H1 (cell line): ENCODE measurements around the gene FBXW8. TPM values are rescaled to one million over a fixed set of nuclear protein-coding genes. Genes with fewer than 3 reads are reported as not detected.

ENCODE experiments used
- CTCF ChIA-PET: fragments of 300-600 bp; sonication (Branson Sonifier 250); formaldehyde crosslinking; loops from one replicate; lab custom pipeline; 2021; ENCODE audit not compliant: partially characterized antibody; lab: Charles Lee
- POLR2A ChIA-PET: fragments of 300-600 bp; sonication (Branson Sonifier 250); formaldehyde crosslinking; loops from one replicate; lab custom pipeline; 2021; ENCODE audit warnings: inconsistent platforms; ENCODE audit not compliant: partially characterized antibody; lab: Charles Lee
- DNase-seq, 2 experiments: peaks; one replicate each; pipeline versions ENCODE4 v3.0.0 to v3.0.0-alpha.2; 2010 to 2022; ENCODE audit warnings: low spot score in 2 of 2, low read depth in 1 of 2, mixed read lengths in 1 of 2
- FAIRE-seq: peaks from 2 replicates; lab custom pipeline; 2011; peaks lifted over from hg19 to GRCh38; lab: Jason Lieb, UNC
- H2AFZ ChIP-seq: 2 replicates; pipeline ENCODE4 v1.8.1; 2012; ENCODE audit warnings: low read length, inconsistent platforms
- H2AK5ac ChIP-seq: 2 replicates; pipeline ENCODE4 v1.6.1; 2013; ENCODE audit warnings: low read depth, low read length
- H2BK120ac ChIP-seq: replicated peaks from 2 replicates; pipeline ENCODE3; 2013; ENCODE audit warnings: low read depth, low read length, inconsistent platforms
- H2BK12ac ChIP-seq: 2 replicates; pipeline ENCODE4 v1.6.1; 2013; ENCODE audit warnings: low read depth, low read length
- H2BK15ac ChIP-seq: 2 replicates; pipeline ENCODE4 v1.6.1; 2013; ENCODE audit warnings: low read length
- H2BK20ac ChIP-seq: 2 replicates; pipeline ENCODE4 v1.6.1; 2013; ENCODE audit warnings: low read length
- H2BK5ac ChIP-seq: 2 replicates; pipeline ENCODE4 v1.6.1; 2013; ENCODE audit warnings: low read depth, low read length
- H3K14ac ChIP-seq: 2 replicates; pipeline ENCODE4 v1.6.1; 2013; ENCODE audit warnings: inconsistent platforms; ENCODE audit not compliant: insufficient read length
- H3K18ac ChIP-seq: 2 replicates; pipeline ENCODE4 v1.6.1; 2013; ENCODE audit warnings: low read length; ENCODE audit errors: extremely low read depth
- H3K23ac ChIP-seq: 2 replicates; pipeline ENCODE4 v1.6.1; 2013; ENCODE audit warnings: inconsistent platforms; ENCODE audit not compliant: insufficient read length
- H3K23me2 ChIP-seq: 2 replicates; pipeline ENCODE4 v1.6.1; 2013; ENCODE audit warnings: low read depth, low read length
- H3K27ac ChIP-seq: 2 replicates; pipeline ENCODE4 v1.6.1; 2011; ENCODE audit warnings: low read depth, low read length, inconsistent platforms
- H3K27me3 ChIP-seq, 4 experiments: replicated peaks in 1 of 4; 1 replicate in 1 of 4; 2 replicates in 3 of 4; pipeline versions ENCODE4 v1.6.1 to v1.8.1; 2011 to 2013; ENCODE audit warnings: low read length in 3 of 4, mild to moderate bottlenecking in 3 of 4, inconsistent platforms in 2 of 4, mixed read lengths in 2 of 4, moderate library complexity in 1 of 4; ENCODE audit not compliant: control insufficient read depth in 3 of 4, insufficient read depth in 3 of 4; ENCODE audit errors: extremely low read depth in 1 of 4
- H3K36me3 ChIP-seq, 4 experiments: 2 replicates each; pipeline versions ENCODE4 v1.6.1 to v1.8.1; 2011 to 2013; ENCODE audit warnings: mild to moderate bottlenecking in 4 of 4, low read length in 3 of 4, moderate library complexity in 2 of 4, control low read depth in 1 of 4, inconsistent platforms in 1 of 4; ENCODE audit not compliant: insufficient read depth in 4 of 4, control insufficient read depth in 2 of 4
- H3K4ac ChIP-seq: replicated peaks from 2 replicates; pipeline ENCODE3; 2013; ENCODE audit warnings: low read length, low read depth, mixed read lengths, inconsistent platforms; ENCODE audit not compliant: insufficient read length
- H3K4me1 ChIP-seq, 4 experiments: replicated peaks in 1 of 4; 1 replicate in 1 of 4; 2 replicates in 3 of 4; pipeline versions ENCODE4 v1.6.1 to v1.8.1; 2011 to 2013; ENCODE audit warnings: low read length in 3 of 4, inconsistent platforms in 2 of 4, mixed read lengths in 1 of 4; ENCODE audit not compliant: insufficient read depth in 4 of 4, control insufficient read depth in 3 of 4
- H3K4me2 ChIP-seq, 2 experiments: 2 replicates each; pipeline versions ENCODE4 v1.6.1 to v1.8.1; 2011 to 2013; ENCODE audit warnings: low read depth in 2 of 2, low read length in 2 of 2, control low read depth in 1 of 2, inconsistent platforms in 1 of 2, mild to moderate bottlenecking in 1 of 2; ENCODE audit not compliant: insufficient read depth in 1 of 2
- H3K4me3 ChIP-seq, 4 experiments: fragments of 200-600, 300-600 bp in 1 of 4; sonication (generic), shearing (Covaris generic), sonication (Bioruptor Twin) in 1 of 4; 2 replicates each; pipeline versions ENCODE4 v1.5.1 to v1.8.1; 2011 to 2016; ENCODE audit warnings: low read length in 4 of 4, low read depth in 3 of 4, control low read depth in 2 of 4, inconsistent platforms in 2 of 4, mild to moderate bottlenecking in 2 of 4, mixed read lengths in 1 of 4, moderate library complexity in 1 of 4; ENCODE audit not compliant: insufficient read depth in 2 of 4; ENCODE audit errors: extremely low read depth in 1 of 4
- H3K56ac ChIP-seq: replicated peaks from 2 replicates; pipeline ENCODE3; 2013; ENCODE audit warnings: low read depth, mild to moderate bottlenecking, mixed read lengths, low read length, inconsistent platforms; ENCODE audit not compliant: insufficient read length
- H3K79me1 ChIP-seq: 2 replicates; pipeline ENCODE4 v1.6.1; 2013; ENCODE audit warnings: low read depth, low read length, control low read depth
- H3K79me2 ChIP-seq, 2 experiments: 2 replicates each; pipeline versions ENCODE4 v1.6.1 to v1.8.1; 2012 to 2013; ENCODE audit warnings: low read length in 2 of 2, mild to moderate bottlenecking in 2 of 2, inconsistent platforms in 1 of 2; ENCODE audit not compliant: insufficient read depth in 2 of 2, control insufficient read depth in 1 of 2
- H3K9ac ChIP-seq, 4 experiments: replicated peaks in 1 of 4; 1 replicate in 1 of 4; 2 replicates in 3 of 4; pipeline versions ENCODE4 v1.6.1 to v1.8.1; 2011 to 2013; ENCODE audit warnings: low read depth in 3 of 4, low read length in 3 of 4, control low read depth in 2 of 4, mild to moderate bottlenecking in 2 of 4, moderate library complexity in 2 of 4, inconsistent platforms in 1 of 4; ENCODE audit errors: extremely low read depth in 1 of 4
- H3K9me3 ChIP-seq, 2 experiments: 2 replicates each; pipeline versions ENCODE4 v1.6.1 to v1.8.1; 2012 to 2013; ENCODE audit warnings: mild to moderate bottlenecking in 2 of 2, moderate library complexity in 2 of 2, control low read depth in 1 of 2, inconsistent platforms in 1 of 2, low read depth in 1 of 2, low read length in 1 of 2, mixed read lengths in 1 of 2; ENCODE audit not compliant: insufficient read depth in 2 of 2
- H4K20me1 ChIP-seq, 2 experiments: replicated peaks in 1 of 2; 2 replicates each; pipeline versions ENCODE3 to v1.8.1; 2011 to 2013; ENCODE audit warnings: inconsistent platforms in 2 of 2, low read length in 2 of 2, mild to moderate bottlenecking in 1 of 2; ENCODE audit not compliant: insufficient read depth in 2 of 2, control insufficient read depth in 1 of 2
- H4K5ac ChIP-seq: 2 replicates; pipeline ENCODE4 v1.6.1; 2013; ENCODE audit warnings: low read length, low read depth, mixed read lengths, inconsistent platforms; ENCODE audit not compliant: insufficient read length
- H4K8ac ChIP-seq: 2 replicates; pipeline ENCODE4 v1.8.0; 2013; ENCODE audit warnings: mild to moderate bottlenecking, moderate library complexity, low read length, inconsistent platforms; ENCODE audit not compliant: insufficient read depth; ENCODE audit errors: extremely low read depth
- H4K91ac ChIP-seq: replicated peaks from 2 replicates; pipeline ENCODE3; 2013; ENCODE audit warnings: low read length, mixed read lengths, inconsistent platforms; ENCODE audit not compliant: insufficient read length
- SIRT6 ChIP-seq: IDR thresholded peaks from one replicate; pipeline ENCODE4 v1.7.1; 2012; ENCODE audit warnings: low read length, inconsistent platforms
- WGBS, 2 experiments: shearing (Covaris generic) in 1 of 2; methylation state at CpG; one replicate each; pipeline versions ENCODE4 v1.1.6 to v1.1.7; 2013 to 2015; ENCODE audit warnings: low lambda C conversion rate in 2 of 2, mixed read lengths in 2 of 2, inconsistent platforms in 1 of 2, low coverage in 1 of 2, missing lambda C conversion rate in 1 of 2; ENCODE audit not compliant: insufficient replicate concordance in 2 of 2, insufficient coverage in 1 of 2, insufficient read length in 1 of 2; ENCODE audit errors: extremely low coverage in 1 of 2, missing lambda C conversion rate in 1 of 2; 5-methylcytosine and 5-hydroxymethylcytosine counted together
- polyA plus RNA-seq, 7 experiments: library from polyadenylated mRNA; depleted of rRNA in 3 of 7; stranded (reverse) in 5 of 7; unstranded in 2 of 7; fragments of >200 nt in 5 of 7; fragments of 200-250 nt in 2 of 7; gene quantifications; 1 replicate in 5 of 7; 2 replicates in 1 of 7; 4 replicates in 1 of 7; pipeline versions ENCODE4 v1.2.1 to v1.2.3, GENCODE V29; 2011 to 2013; ENCODE audit warnings: missing spikeins in 2 of 7, mixed read lengths in 2 of 7
- total RNA-seq: library from RNA; stranded (reverse); fragmentation: NEBNext Ultra II Directional; extraction: Animal tissue kit (Norgen Biotek cat#: 25700); gene quantifications from 2 replicates; pipeline ENCODE4 v1.2.1, GENCODE V29; 2021

Gene FBXW8
- total and polyA plus RNA-seq, 2 of the 8 experiments (the other 6 are each of a cell fraction or from before 2014, with no cell fraction given) = 15.8 to 16.0 TPM

DNA sequence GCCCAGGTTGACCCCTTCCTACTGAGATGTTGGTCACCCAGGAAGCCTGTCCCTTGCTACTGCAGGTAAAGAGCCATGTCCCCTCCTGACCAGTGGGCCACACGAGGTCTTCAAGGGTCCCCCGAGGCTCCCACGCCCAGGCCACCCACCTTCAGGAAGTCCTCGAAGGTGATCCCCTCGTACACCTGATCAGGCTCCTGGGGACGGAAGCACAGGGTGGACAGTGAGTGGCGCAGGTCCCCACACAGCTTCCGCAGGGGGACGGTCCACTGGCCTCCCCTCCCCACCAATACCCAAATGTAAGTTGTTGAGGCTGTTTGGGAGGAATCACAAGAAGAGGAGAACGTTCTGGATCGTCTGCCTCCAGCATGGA lies 131.0 kb downstream of the FBXW8 start:
- H4K91ac ChIP-seq = no peak overlapping the region
- H3K23me2 ChIP-seq = no peaks in the 10 kb centered on the region
- H3K4ac ChIP-seq = peak overlapping the region; percentile 62
- POLR2A ChIA-PET = no interaction called here
- no peaks in the 10 kb centered on the region for H3K79me1 ChIP-seq
- H3K9ac ChIP-seq = no peak overlapping the region
- no peak overlapping the region for H2AFZ ChIP-seq
- H2BK5ac ChIP-seq = no peak overlapping the region
- no peaks in the 10 kb centered on the region for H4K20me1 ChIP-seq
- TF ChIP-seq SIRT6 = no peak
- H4K8ac ChIP-seq = no peak overlapping the region
- no peak overlapping the region for H3K56ac ChIP-seq
- H2BK12ac ChIP-seq = 0 out of 2 replicates have a peak overlapping the region, but pooled peaks have one; percentile 9
- H2BK20ac ChIP-seq = no peak overlapping the region
- no peak for DNase-seq
- CTCF ChIA-PET = interaction anchor here (0.6 to 3.3 kb wide), 3 partner anchors 8 to 108 kb away, joined by 3 to 12 read pairs (median 4); no protein-coding TSS in a partner anchor
- H3K14ac ChIP-seq = no peak overlapping the region
- H3K4me3 ChIP-seq = no peak overlapping the region
- FAIRE-seq = no peak
- no peak overlapping the region for H3K23ac ChIP-seq
- H4K5ac ChIP-seq = no peak overlapping the region
- no peaks in the 10 kb centered on the region for H3K79me2 ChIP-seq
- peaks cover 3 to 12% (median 7%) of the 10 kb centered on the region in 4 experiments for H3K4me1 ChIP-seq
- no peak overlapping the region for H2AK5ac ChIP-seq
- no peak overlapping the region for H3K27ac ChIP-seq
- H3K18ac ChIP-seq = no peak overlapping the region
- no peak overlapping the region for H2BK120ac ChIP-seq
- WGBS, 2 experiments = 86% methylated on average over 11 of the region's 11 CpGs; no CpG with 5 or more reads in 1 of the 2 experiments
- H3K36me3 ChIP-seq = no peaks in the 10 kb centered on the region
- no peaks in the 10 kb centered on the region for H3K9me3 ChIP-seq
- H2BK15ac ChIP-seq = 0 out of 2 replicates have a peak overlapping the region, but pooled peaks have one; percentile 29
- no peaks in the 10 kb centered on the region for H3K27me3 ChIP-seq
- H3K4me2 ChIP-seq = no peak overlapping the region
